Astrocyte of the spinal cord (primary cell): ENCODE data around the gene KIF26B.

Experiments used
- DNase-seq: peaks from one replicate; pipeline ENCODE4 v3.0.0; 2011; ENCODE audit warnings: low read depth, low spot score
- H3K4me3 ChIP-seq: 2 replicates; pipeline ENCODE4 v1.5.1; 2011; ENCODE audit warnings: low read depth, mild to moderate bottlenecking, low read length, moderate library complexity
- CTCF ChIP-seq: IDR thresholded peaks from 2 replicates; pipeline ENCODE4 v1.5.1; 2012; ENCODE audit warnings: low read depth, mild to moderate bottlenecking, low read length, inconsistent platforms
- in situ Hi-C: cut with HindIII; loops from 2 replicates; pipeline ENCODE4 v1.10.0; 2017; ENCODE audit warnings: low sequenced_read_pairs

KIF26B gene

GRCh38 chr1:245325922-245326795 lies 171.4 kb downstream of the KIF26B start:
- TF ChIP-seq CTCF: no peak
- no peak for DNase-seq
- in situ Hi-C loops: no loop called here
- no peak overlapping the region for H3K4me3 ChIP-seq

- no peak for DNase-seq
- no peak overlapping the region for H3K4me3 ChIP-seq
- in situ Hi-C loops: no loop called here
- TF ChIP-seq CTCF: no peak
Observed at GRCh38 chr1:245327360-245327759, 172.6 kb downstream of the KIF26B start.

GRCh38 chr1:245327842-245328241 lies 173.1 kb downstream of the KIF26B start:
- DNase-seq: no peak
- no peak for TF ChIP-seq CTCF
- H3K4me3 ChIP-seq: no peak overlapping the region
- in situ Hi-C loops: no loop called here

- DNase-seq: no peak
- in situ Hi-C loops: no loop called here
- H3K4me3 ChIP-seq: no peak overlapping the region
- TF ChIP-seq CTCF: no peak
Observed at GRCh38 chr1:245330951-245331350, 176.2 kb downstream of the KIF26B start.

- no peak for TF ChIP-seq CTCF
- H3K4me3 ChIP-seq: no peak overlapping the region
- in situ Hi-C loops: no loop called here
- no peak for DNase-seq
Observed at GRCh38 chr1:245332085-245332484, 177.3 kb downstream of the KIF26B start.

- no peak overlapping the region for H3K4me3 ChIP-seq
- no peak for TF ChIP-seq CTCF
- DNase-seq: no peak
- in situ Hi-C loops: no loop called here
Observed at GRCh38 chr1:245332513-245332912, 177.7 kb downstream of the KIF26B start.
